Body of pancreas (tissue), 4 donors: Measurements from ENCODE around the gene BMPR2.

Source experiments
- POLR2A ChIP-seq, 3 donors: fragments of 450-650 bp; IDR thresholded peaks; one replicate each; pipeline ENCODE4 v1.6.1; 2016; ENCODE audit warnings: antibody characterized with exemption in 3 of 3, mild to moderate bottlenecking in 2 of 3
- TF ChIP-seq, protein P1 (sequence below), 7 experiments: fragments of 450-650 bp in 4 of 7; fragments of 200-600 bp in 3 of 7; sonication (generic) in 3 of 7; IDR thresholded peaks; one replicate each; pipeline ENCODE4 v1.5.1; 2016 to 2019; ENCODE audit warnings: antibody characterized with exemption in 7 of 7

- TF ChIP-seq, protein P1, sequence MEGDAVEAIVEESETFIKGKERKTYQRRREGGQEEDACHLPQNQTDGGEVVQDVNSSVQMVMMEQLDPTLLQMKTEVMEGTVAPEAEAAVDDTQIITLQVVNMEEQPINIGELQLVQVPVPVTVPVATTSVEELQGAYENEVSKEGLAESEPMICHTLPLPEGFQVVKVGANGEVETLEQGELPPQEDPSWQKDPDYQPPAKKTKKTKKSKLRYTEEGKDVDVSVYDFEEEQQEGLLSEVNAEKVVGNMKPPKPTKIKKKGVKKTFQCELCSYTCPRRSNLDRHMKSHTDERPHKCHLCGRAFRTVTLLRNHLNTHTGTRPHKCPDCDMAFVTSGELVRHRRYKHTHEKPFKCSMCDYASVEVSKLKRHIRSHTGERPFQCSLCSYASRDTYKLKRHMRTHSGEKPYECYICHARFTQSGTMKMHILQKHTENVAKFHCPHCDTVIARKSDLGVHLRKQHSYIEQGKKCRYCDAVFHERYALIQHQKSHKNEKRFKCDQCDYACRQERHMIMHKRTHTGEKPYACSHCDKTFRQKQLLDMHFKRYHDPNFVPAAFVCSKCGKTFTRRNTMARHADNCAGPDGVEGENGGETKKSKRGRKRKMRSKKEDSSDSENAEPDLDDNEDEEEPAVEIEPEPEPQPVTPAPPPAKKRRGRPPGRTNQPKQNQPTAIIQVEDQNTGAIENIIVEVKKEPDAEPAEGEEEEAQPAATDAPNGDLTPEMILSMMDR (IDR thresholded peaks at IDR 0.05): no peak
- TF ChIP-seq POLR2A (IDR thresholded peaks at IDR 0.05): no peak
These were observed 184.1 kb downstream of the BMPR2 start for GRCh38 chr2:202560200-202560599.
